GM12878 (cell line): ENCODE results near the gene ARTN. TPM values are rescaled to one million over a fixed set of nuclear protein-coding genes. Genes with fewer than 3 reads are reported as not detected.

Source experiments
- ATAC-seq: fragments of 200-7000 bp; cut with Tn5 transposase; 3 replicates; pipeline ENCODE4 v1.9.1; 2020; ENCODE audit warnings: mild to moderate bottlenecking, moderate library complexity
- BruUV-seq: library from RNA; stranded (reverse); fragments of 400-500 nt; replicated peaks from 2 replicates; lab custom pipeline; 2021; lab: Mats Ljungman, UMichigan
- CTCF ChIA-PET: fragments of 300-600 bp; sonication (Branson Sonifier 250); formaldehyde crosslinking; extraction: SDS; loops from one replicate; lab custom pipeline; 2021; ENCODE audit warnings: inconsistent platforms; lab: Yijun Ruan, JAX
- POLR2A ChIA-PET: fragments of 350-600 bp; formaldehyde crosslinking; extraction: SDS; loops from one replicate; lab custom pipeline; 2021; ENCODE audit warnings: inconsistent platforms; lab: Charles Lee
- RAD21 ChIA-PET: fragments of 300-600 bp; sonication (Branson Sonifier 250); formaldehyde crosslinking; loops from one replicate; lab custom pipeline; 2023; ENCODE audit warnings: antibody characterized with exemption; ENCODE audit not compliant: unreplicated experiment; lab: Charles Lee
- SMC1A ChIA-PET: fragments of 300-600 bp; sonication (Branson Sonifier 250); formaldehyde crosslinking; loops from one replicate; lab custom pipeline; 2023; ENCODE audit not compliant: unreplicated experiment, uncharacterized antibody; lab: Charles Lee
- DNase-seq: peaks from one replicate; pipeline ENCODE4 v3.0.0-alpha.2; 2011; ENCODE audit warnings: low read depth, low spot score
- FAIRE-seq: peaks from 3 replicates; lab custom pipeline; 2011; peaks lifted over from hg19 to GRCh38; lab: Jason Lieb, UNC
- H2AFZ ChIP-seq: 2 replicates; pipeline ENCODE4 v1.6.0; 2011; ENCODE audit warnings: low read depth, low read length, control low read depth; ENCODE audit not compliant: control insufficient read depth
- H3K27ac ChIP-seq: 2 replicates; pipeline ENCODE4 v1.5.1; 2011; ENCODE audit warnings: control low read depth; ENCODE audit not compliant: control insufficient read depth, insufficient read depth
- H3K27me3 ChIP-seq, 2 experiments: replicated peaks in 1 of 2; 2 replicates each; pipeline versions ENCODE4 v1.6.0 to v1.6.1; 2011; ENCODE audit warnings: low read length in 1 of 2; ENCODE audit not compliant: control insufficient read depth in 2 of 2, insufficient read depth in 2 of 2
- H3K36me3 ChIP-seq, 2 experiments: 2 replicates each; pipeline ENCODE4 v1.5.1; 2011; ENCODE audit warnings: low read length in 1 of 2; ENCODE audit not compliant: control insufficient read depth in 2 of 2, insufficient read depth in 2 of 2
- H3K4me1 ChIP-seq: 2 replicates; pipeline ENCODE4 v1.6.1; 2011; ENCODE audit warnings: mild to moderate bottlenecking, low read length, moderate library complexity, mixed read lengths; ENCODE audit not compliant: control insufficient read depth, insufficient read depth
- H3K4me2 ChIP-seq: 2 replicates; pipeline ENCODE4 v1.6.0; 2011; ENCODE audit warnings: control low read depth; ENCODE audit not compliant: control insufficient read depth, insufficient read depth
- H3K4me3 ChIP-seq: fragments of 200-600 bp; sonication (generic); 2 replicates; pipeline ENCODE4 v1.5.1; 2016
- H3K79me2 ChIP-seq: 2 replicates; pipeline ENCODE4 v1.6.0; 2011; ENCODE audit warnings: low read length; ENCODE audit not compliant: control insufficient read depth, insufficient read depth
- H3K9ac ChIP-seq: 2 replicates; pipeline ENCODE4 v1.8.0; 2011; ENCODE audit warnings: low read length, control low read depth, mixed read lengths; ENCODE audit not compliant: control insufficient read depth, insufficient read depth
- H3K9me3 ChIP-seq: replicated peaks from 3 replicates; pipeline ENCODE4 v1.5.1; 2011; ENCODE audit warnings: mild to moderate bottlenecking, low read length; ENCODE audit not compliant: control insufficient read depth, insufficient read depth
- H4K20me1 ChIP-seq: 2 replicates; pipeline ENCODE4 v1.6.0; 2011; ENCODE audit not compliant: control insufficient read depth, insufficient read depth
- ATF7 ChIP-seq: fragments of 450-650 bp; IDR thresholded peaks from 2 replicates; pipeline ENCODE4 v1.6.1; 2016; ENCODE audit warnings: low read depth, mild to moderate bottlenecking
- CBX3 ChIP-seq: fragments of 200-600 bp; sonication (generic); IDR thresholded peaks from 2 replicates; pipeline ENCODE4 v1.6.1; 2016; ENCODE audit warnings: low read depth, borderline replicate concordance
- ETV6 ChIP-seq, 2 experiments: fragments of 450-650 bp in 1 of 2; IDR thresholded peaks in 1 of 2; conservative IDR thresholded peaks in 1 of 2; 2 replicates each; pipeline ENCODE4 v1.6.1; 2014; ENCODE audit warnings: antibody characterized with exemption in 1 of 2, borderline replicate concordance in 1 of 2, low read depth in 1 of 2, mild to moderate bottlenecking in 1 of 2, moderate library complexity in 1 of 2
- FOS ChIP-seq: IDR thresholded peaks from 3 replicates; pipeline ENCODE4 v1.6.1; 2011; ENCODE audit warnings: borderline replicate concordance; ENCODE audit not compliant: insufficient read length; ENCODE audit errors: extremely low read depth
- FOXK2 ChIP-seq: fragments of 450-650 bp; IDR thresholded peaks from 2 replicates; pipeline ENCODE4 v1.6.1; 2017; ENCODE audit warnings: mild to moderate bottlenecking, moderate library complexity
- HCFC1 ChIP-seq: fragments of 150-350 bp; IDR thresholded peaks from 2 replicates; pipeline ENCODE4 v1.6.1; 2014; ENCODE audit warnings: low read length
- HDAC6 ChIP-seq: fragments of 200-600 bp; sonication (generic); IDR thresholded peaks from one replicate; pipeline ENCODE4 v1.8.0; 2017; ENCODE audit warnings: antibody characterized with exemption; ENCODE audit not compliant: unreplicated experiment
- IKZF1 ChIP-seq: fragments of 450-650 bp; conservative IDR thresholded peaks from 2 replicates; pipeline ENCODE4 v1.6.1; 2017; ENCODE audit warnings: antibody characterized with exemption, mild to moderate bottlenecking
- MXI1 ChIP-seq: fragments of 150-350 bp; IDR thresholded peaks from 2 replicates; pipeline ENCODE4 v1.6.1; 2011; ENCODE audit warnings: low read depth, mild to moderate bottlenecking, inconsistent platforms, low read length, improper control_type of control experiment
- NFYA ChIP-seq: IDR thresholded peaks from 2 replicates; pipeline ENCODE4 v1.6.1; 2011; ENCODE audit warnings: low read depth, mild to moderate bottlenecking, low read length, improper control_type of control experiment, borderline replicate concordance
- RBBP5 ChIP-seq: fragments of 200-600 bp; sonication (generic); conservative IDR thresholded peaks from 2 replicates; pipeline ENCODE4 v1.6.1; 2016
- RELA ChIP-seq: fragments of 450-650 bp; IDR thresholded peaks from 2 replicates; pipeline ENCODE4 v1.8.0; 2014; ENCODE audit warnings: borderline replicate concordance; ENCODE audit not compliant: partially characterized antibody
- STAT3 ChIP-seq: IDR thresholded peaks from 2 replicates; pipeline ENCODE4 v1.6.1; 2011; ENCODE audit warnings: low read depth, low read length, improper control_type of control experiment
- TAF1 ChIP-seq: IDR thresholded peaks from 2 replicates; pipeline ENCODE4 v1.6.1; 2011; ENCODE audit warnings: mild to moderate bottlenecking, low read depth, low read length, borderline replicate concordance
- TARDBP ChIP-seq: IDR thresholded peaks from 2 replicates; pipeline ENCODE4 v1.6.1; 2016; ENCODE audit warnings: borderline replicate concordance
- WRNIP1 ChIP-seq: IDR thresholded peaks from 2 replicates; pipeline ENCODE4 v1.6.1; 2011; ENCODE audit warnings: low read depth, low read length, improper control_type of control experiment, borderline replicate concordance
- ZNF384 ChIP-seq: IDR thresholded peaks from 2 replicates; pipeline ENCODE4 v1.6.1; 2012; ENCODE audit warnings: low read depth, mild to moderate bottlenecking, low read length, improper control_type of control experiment, borderline replicate concordance
- WGBS: methylation state at CpG from one replicate; pipeline ENCODE4 v1.1.6; 2016; ENCODE audit warnings: low lambda C conversion rate; ENCODE audit not compliant: insufficient replicate concordance, insufficient coverage; ENCODE audit errors: missing lambda C conversion rate; 5-methylcytosine and 5-hydroxymethylcytosine counted together
- in situ Hi-C: fragments of 300-500 bp; cut with MboI; formaldehyde crosslinking; loops from 9 replicates; pipeline ENCODE4 v1.14.3; 2018; ENCODE audit warnings: mixed read lengths
- intact Hi-C: fragments of 100-400 bp; cut with micrococcal nuclease; formaldehyde crosslinking; loops from one replicate; pipeline ENCODE4 v1.14.2; 2022; ENCODE audit not compliant: unreplicated experiment
- polyA plus RNA-seq, 11 experiments: library from polyadenylated mRNA; depleted of rRNA in 4 of 11; unstranded in 6 of 11; stranded (reverse) in 5 of 11; fragments of >200 nt; fragmentation: Nextera tagmentation in 4 of 11; fragmentation: Illumina TruSeq in 1 of 11; extraction: Ambion mirVana in 4 of 11; extraction: Trizol in 1 of 11; gene quantifications; 1 replicate in 1 of 11; 2 replicates in 10 of 11; pipeline versions ENCODE4 v1.2.1 to v1.2.3, GENCODE V29; 2011 to 2016; ENCODE audit warnings: inconsistent platforms in 2 of 11, missing spikeins in 2 of 11, low read depth in 1 of 11
- total RNA-seq, 4 experiments: library from RNA; depleted of rRNA in 3 of 4; stranded (reverse); fragments of >200 nt in 3 of 4; fragmentation: Illumina TruSeq in 1 of 4; extraction: Trizol in 1 of 4; gene quantifications; 2 replicates each; pipeline versions ENCODE4 v1.2.1 to v1.2.3, GENCODE V29; 2013 to 2021

The ARTN gene
- total and polyA plus RNA-seq, 10 of the 15 experiments (the other 5 are each of a cell fraction or from before 2014, with no cell fraction given): 0.06 to 2.1 (median 0.34) TPM; not detected in 1

- Histone ChIP-seq H3K9me3 (no peaks in the 10 kb centered on the region), H3K36me3 (peaks cover 0 to 3% of the 10 kb centered on the region in 2 experiments; a peak in 2 of 4 replicates), H2AFZ (no peak overlapping the region), H3K9ac (no peak overlapping the region), H4K20me1 (no peaks in the 10 kb centered on the region), H3K4me3 (no peak overlapping the region), H3K27ac (no peak overlapping the region), H3K4me2 (no peak overlapping the region), H3K4me1 (no peaks in the 10 kb centered on the region), H3K27me3 (no peaks in the 10 kb centered on the region), H3K79me2 (no peaks in the 10 kb centered on the region)
- ChIA-PET CTCF (interaction anchor here (1.8 to 3.8 kb wide), 2 partner anchors 34 to 137 kb away, joined by 6 to 13 read pairs; no protein-coding TSS in a partner anchor), POLR2A (no interaction called here), SMC1A (interaction anchor here (1.7 kb wide), 1 partner anchor 9 kb away, joined by 5 read pairs; no protein-coding TSS in a partner anchor), RAD21 (no interaction called here)
- no peak for TF ChIP-seq NFYA
- no peak for TF ChIP-seq WRNIP1
- no peak for TF ChIP-seq TAF1
- no peak for TF ChIP-seq RELA
- no peak for TF ChIP-seq STAT3
- no peak for TF ChIP-seq RBBP5
- no peak for TF ChIP-seq FOS
- TF ChIP-seq HCFC1: no peak
- no peak for TF ChIP-seq ZNF384
- TF ChIP-seq IKZF1: no peak
- TF ChIP-seq HDAC6: no peak
- TF ChIP-seq CBX3: no peak
- TF ChIP-seq ATF7: no peak
- no peak for TF ChIP-seq TARDBP
- no peak for TF ChIP-seq FOXK2
- no peak for TF ChIP-seq MXI1
- TF ChIP-seq ETV6 (conservative IDR thresholded peaks at IDR 0.05 in 1 of 2, IDR thresholded peaks at IDR 0.05 in 1 of 2; ENCODE audit: borderline replicate concordance in 1 of 2, low read depth in 1 of 2): no peak
- no peak for DNase-seq
- in situ Hi-C loops (no loop called here), intact Hi-C loops (no loop called here)
- no peak for FAIRE-seq
- no peak for ATAC-seq
- WGBS: 89% methylated on average over 3 of the region's 3 CpGs
- no TSS peak for BruUV-seq
Observed at GRCh38 chr1:43900386-43900785, 33.2 kb upstream of the ARTN start.
